ENCODE results near the gene NINL.

NINL gene

GRCh38 chr20:25535762-25536161 is 49.6 kb downstream of the NINL start:
- Histone ChIP-seq H3K9ac (ENCODE audit: low read depth in 1 of 2, low read length in 2 of 2) (no peak overlapping the region), H3K27me3 (ENCODE audit: control insufficient read depth in 1 of 2, insufficient read depth in 2 of 2, low read length in 2 of 2) (no peaks in the 10 kb centered on the region), H3K4me3 (ENCODE audit: low read depth in 1 of 2, low read length in 2 of 2) (no peak overlapping the region), H3K9me3 (ENCODE audit: control insufficient read depth in 1 of 2, low read length in 2 of 2) (no peaks in the 10 kb centered on the region), H3K36me3 (ENCODE audit: control insufficient read depth in 1 of 2, insufficient read depth in 2 of 2, low read length in 2 of 2) (no peaks in the 10 kb centered on the region), H3K27ac (ENCODE audit: low read depth, low read length) (no peak overlapping the region), H3K4me1 (ENCODE audit: control insufficient read depth in 1 of 2, insufficient read depth in 2 of 2, low read length in 2 of 2) (peaks cover 6 to 15% of the 10 kb centered on the region in 2 donors)

- Histone ChIP-seq H3K4me3 (ENCODE audit: low read depth in 1 of 2, low read length in 2 of 2) (no peak overlapping the region), H3K27ac (ENCODE audit: low read depth, low read length) (no peak overlapping the region), H3K9me3 (ENCODE audit: control insufficient read depth in 1 of 2, low read length in 2 of 2) (no peaks in the 10 kb centered on the region), H3K4me1 (ENCODE audit: control insufficient read depth in 1 of 2, insufficient read depth in 2 of 2, low read length in 2 of 2) (peaks cover 6 to 12% of the 10 kb centered on the region in 2 donors), H3K27me3 (ENCODE audit: control insufficient read depth in 1 of 2, insufficient read depth in 2 of 2, low read length in 2 of 2) (no peaks in the 10 kb centered on the region), H3K9ac (ENCODE audit: low read depth in 1 of 2, low read length in 2 of 2) (no peak overlapping the region), H3K36me3 (ENCODE audit: control insufficient read depth in 1 of 2, insufficient read depth in 2 of 2, low read length in 2 of 2) (no peaks in the 10 kb centered on the region)
Measured at GRCh38 chr20:25534845-25535244, 50.5 kb downstream of the NINL start.

- Histone ChIP-seq H3K9ac (ENCODE audit: low read depth in 1 of 2, low read length in 2 of 2) (no peak overlapping the region), H3K4me3 (ENCODE audit: low read depth in 1 of 2, low read length in 2 of 2) (no peak overlapping the region), H3K36me3 (ENCODE audit: control insufficient read depth in 1 of 2, insufficient read depth in 2 of 2, low read length in 2 of 2) (no peaks in the 10 kb centered on the region), H3K9me3 (ENCODE audit: control insufficient read depth in 1 of 2, low read length in 2 of 2) (no peaks in the 10 kb centered on the region), H3K4me1 (ENCODE audit: control insufficient read depth in 1 of 2, insufficient read depth in 2 of 2, low read length in 2 of 2) (peaks cover 0 to 4% of the 10 kb centered on the region in 2 donors), H3K27me3 (ENCODE audit: control insufficient read depth in 1 of 2, insufficient read depth in 2 of 2, low read length in 2 of 2) (no peaks in the 10 kb centered on the region), H3K27ac (ENCODE audit: low read depth, low read length) (no peak overlapping the region)
Measured at GRCh38 chr20:25533920-25534700, 51.2 kb downstream of the NINL start.

GRCh38 chr20:25532971-25533391 is 52.4 kb downstream of the NINL start:
- no peaks in the 10 kb centered on the region for H3K4me1 ChIP-seq (ENCODE audit: control insufficient read depth in 1 of 2, insufficient read depth in 2 of 2, low read length in 2 of 2)
- H3K9ac ChIP-seq (ENCODE audit: low read depth in 1 of 2, low read length in 2 of 2): no peak overlapping the region
- H3K9me3 ChIP-seq (ENCODE audit: control insufficient read depth in 1 of 2, low read length in 2 of 2): no peaks in the 10 kb centered on the region
- no peaks in the 10 kb centered on the region for H3K27me3 ChIP-seq (ENCODE audit: control insufficient read depth in 1 of 2, insufficient read depth in 2 of 2, low read length in 2 of 2)
- no peak overlapping the region for H3K27ac ChIP-seq (ENCODE audit: low read depth, low read length)
- H3K36me3 ChIP-seq (ENCODE audit: control insufficient read depth in 1 of 2, insufficient read depth in 2 of 2, low read length in 2 of 2): no peaks in the 10 kb centered on the region
- H3K4me3 ChIP-seq (ENCODE audit: low read depth in 1 of 2, low read length in 2 of 2): no peak overlapping the region

- Histone ChIP-seq H3K4me3 (ENCODE audit: low read depth in 1 of 2, low read length in 2 of 2) (no peak overlapping the region), H3K27ac (ENCODE audit: low read depth, low read length) (no peak overlapping the region), H3K9me3 (ENCODE audit: control insufficient read depth in 1 of 2, low read length in 2 of 2) (no peaks in the 10 kb centered on the region), H3K27me3 (ENCODE audit: control insufficient read depth in 1 of 2, insufficient read depth in 2 of 2, low read length in 2 of 2) (no peaks in the 10 kb centered on the region), H3K4me1 (ENCODE audit: control insufficient read depth in 1 of 2, insufficient read depth in 2 of 2, low read length in 2 of 2) (no peaks in the 10 kb centered on the region), H3K9ac (ENCODE audit: low read depth in 1 of 2, low read length in 2 of 2) (no peak overlapping the region), H3K36me3 (ENCODE audit: control insufficient read depth in 1 of 2, insufficient read depth in 2 of 2, low read length in 2 of 2) (no peaks in the 10 kb centered on the region)
Measured at GRCh38 chr20:25532015-25532751, 53.1 kb downstream of the NINL start.

GRCh38 chr20:25529295-25529951 is 55.9 kb downstream of the NINL start:
- no peaks in the 10 kb centered on the region for H3K27me3 ChIP-seq (ENCODE audit: control insufficient read depth in 1 of 2, insufficient read depth in 2 of 2, low read length in 2 of 2)
- no peak overlapping the region for H3K4me3 ChIP-seq (ENCODE audit: low read depth in 1 of 2, low read length in 2 of 2)
- H3K27ac ChIP-seq (ENCODE audit: low read depth, low read length): no peak overlapping the region
- H3K9me3 ChIP-seq (ENCODE audit: control insufficient read depth in 1 of 2, low read length in 2 of 2): no peaks in the 10 kb centered on the region
- H3K4me1 ChIP-seq (ENCODE audit: control insufficient read depth in 1 of 2, insufficient read depth in 2 of 2, low read length in 2 of 2): no peaks in the 10 kb centered on the region
- no peaks in the 10 kb centered on the region for H3K36me3 ChIP-seq (ENCODE audit: control insufficient read depth in 1 of 2, insufficient read depth in 2 of 2, low read length in 2 of 2)
- no peak overlapping the region for H3K9ac ChIP-seq (ENCODE audit: low read depth in 1 of 2, low read length in 2 of 2)

GRCh38 chr20:25527949-25528348 is 57.4 kb downstream of the NINL start:
- no peaks in the 10 kb centered on the region for H3K9me3 ChIP-seq (ENCODE audit: control insufficient read depth in 1 of 2, low read length in 2 of 2)
- no peaks in the 10 kb centered on the region for H3K36me3 ChIP-seq (ENCODE audit: control insufficient read depth in 1 of 2, insufficient read depth in 2 of 2, low read length in 2 of 2)
- H3K27me3 ChIP-seq (ENCODE audit: control insufficient read depth in 1 of 2, insufficient read depth in 2 of 2, low read length in 2 of 2): no peaks in the 10 kb centered on the region
- H3K27ac ChIP-seq (ENCODE audit: low read depth, low read length): no peak overlapping the region
- no peaks in the 10 kb centered on the region for H3K4me1 ChIP-seq (ENCODE audit: control insufficient read depth in 1 of 2, insufficient read depth in 2 of 2, low read length in 2 of 2)
- H3K4me3 ChIP-seq (ENCODE audit: low read depth in 1 of 2, low read length in 2 of 2): no peak overlapping the region
- H3K9ac ChIP-seq (ENCODE audit: low read depth in 1 of 2, low read length in 2 of 2): no peak overlapping the region

GRCh38 chr20:25526446-25526845 is 58.9 kb downstream of the NINL start:
- no peak overlapping the region for H3K4me3 ChIP-seq (ENCODE audit: low read depth in 1 of 2, low read length in 2 of 2)
- H3K36me3 ChIP-seq (ENCODE audit: control insufficient read depth in 1 of 2, insufficient read depth in 2 of 2, low read length in 2 of 2): peaks cover 0 to 6% of the 10 kb centered on the region in 2 donors
- no peak overlapping the region for H3K9ac ChIP-seq (ENCODE audit: low read depth in 1 of 2, low read length in 2 of 2)
- no peaks in the 10 kb centered on the region for H3K9me3 ChIP-seq (ENCODE audit: control insufficient read depth in 1 of 2, low read length in 2 of 2)
- H3K27ac ChIP-seq (ENCODE audit: low read depth, low read length): no peak overlapping the region
- no peaks in the 10 kb centered on the region for H3K4me1 ChIP-seq (ENCODE audit: control insufficient read depth in 1 of 2, insufficient read depth in 2 of 2, low read length in 2 of 2)
- no peaks in the 10 kb centered on the region for H3K27me3 ChIP-seq (ENCODE audit: control insufficient read depth in 1 of 2, insufficient read depth in 2 of 2, low read length in 2 of 2)

GRCh38 chr20:25525867-25526266 is 59.5 kb downstream of the NINL start:
- no peak overlapping the region for H3K27ac ChIP-seq (ENCODE audit: low read depth, low read length)
- no peak overlapping the region for H3K4me3 ChIP-seq (ENCODE audit: low read depth in 1 of 2, low read length in 2 of 2)
- no peak overlapping the region for H3K9ac ChIP-seq (ENCODE audit: low read depth in 1 of 2, low read length in 2 of 2)

GRCh38 chr20:25525295-25525694 is 60.0 kb downstream of the NINL start:
- H3K4me1 ChIP-seq (ENCODE audit: control insufficient read depth in 1 of 2, insufficient read depth in 2 of 2, low read length in 2 of 2): no peaks in the 10 kb centered on the region
- peaks cover 0 to 6% of the 10 kb centered on the region in 2 donors for H3K36me3 ChIP-seq (ENCODE audit: control insufficient read depth in 1 of 2, insufficient read depth in 2 of 2, low read length in 2 of 2)
- H3K27me3 ChIP-seq (ENCODE audit: control insufficient read depth in 1 of 2, insufficient read depth in 2 of 2, low read length in 2 of 2): no peaks in the 10 kb centered on the region
- no peak overlapping the region for H3K4me3 ChIP-seq (ENCODE audit: low read depth in 1 of 2, low read length in 2 of 2)
- H3K9me3 ChIP-seq (ENCODE audit: control insufficient read depth in 1 of 2, low read length in 2 of 2): no peaks in the 10 kb centered on the region
- no peak overlapping the region for H3K9ac ChIP-seq (ENCODE audit: low read depth in 1 of 2, low read length in 2 of 2)
- no peak overlapping the region for H3K27ac ChIP-seq (ENCODE audit: low read depth, low read length)

More at GRCh38 chr20:25525867-25526266, 59.5 kb downstream of the NINL start:
- Histone ChIP-seq H3K27me3 (ENCODE audit: control insufficient read depth in 1 of 2, insufficient read depth in 2 of 2, low read length in 2 of 2) (no peaks in the 10 kb centered on the region), H3K36me3 (ENCODE audit: control insufficient read depth in 1 of 2, insufficient read depth in 2 of 2, low read length in 2 of 2) (peaks cover 0 to 6% of the 10 kb centered on the region in 2 donors), H3K9me3 (ENCODE audit: control insufficient read depth in 1 of 2, low read length in 2 of 2) (no peaks in the 10 kb centered on the region), H3K4me1 (ENCODE audit: control insufficient read depth in 1 of 2, insufficient read depth in 2 of 2, low read length in 2 of 2) (no peaks in the 10 kb centered on the region)
